AG09319 (cell line): Measurements from ENCODE around the gene TTC38.

Source experiments
- DNase-seq: peaks from one replicate; pipeline ENCODE4 v3.0.0-alpha.2; 2010; ENCODE audit warnings: low read depth; ENCODE audit errors: extremely low read depth
- TF ChIP-seq, protein P1 (sequence below): IDR thresholded peaks from 2 replicates; pipeline ENCODE4 v1.5.1; 2011; ENCODE audit warnings: low read depth, mild to moderate bottlenecking, inconsistent platforms, low read length, moderate library complexity

The TTC38 gene

DNA sequence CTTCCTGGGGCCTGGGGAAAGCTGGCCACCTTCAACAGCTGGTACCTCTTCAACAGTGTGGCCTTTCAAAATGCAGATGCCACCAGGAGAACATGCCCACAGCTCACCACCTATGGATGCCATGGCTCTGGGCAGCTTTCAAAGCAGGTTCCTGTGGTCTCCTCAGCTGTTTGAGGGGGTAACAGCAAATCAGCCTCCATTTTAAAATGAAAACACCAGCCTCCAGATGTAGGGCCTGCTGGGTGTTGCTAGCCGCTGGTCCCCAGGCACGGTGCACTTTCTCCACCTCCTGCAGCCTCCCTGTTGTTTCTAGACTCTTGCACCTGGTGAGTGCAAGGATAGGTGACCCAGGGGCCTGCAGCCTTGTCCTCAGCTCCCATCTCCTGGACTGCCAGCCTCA lies 27.7 kb upstream of the TTC38 start:
- no peak for DNase-seq
- TF ChIP-seq, protein P1, sequence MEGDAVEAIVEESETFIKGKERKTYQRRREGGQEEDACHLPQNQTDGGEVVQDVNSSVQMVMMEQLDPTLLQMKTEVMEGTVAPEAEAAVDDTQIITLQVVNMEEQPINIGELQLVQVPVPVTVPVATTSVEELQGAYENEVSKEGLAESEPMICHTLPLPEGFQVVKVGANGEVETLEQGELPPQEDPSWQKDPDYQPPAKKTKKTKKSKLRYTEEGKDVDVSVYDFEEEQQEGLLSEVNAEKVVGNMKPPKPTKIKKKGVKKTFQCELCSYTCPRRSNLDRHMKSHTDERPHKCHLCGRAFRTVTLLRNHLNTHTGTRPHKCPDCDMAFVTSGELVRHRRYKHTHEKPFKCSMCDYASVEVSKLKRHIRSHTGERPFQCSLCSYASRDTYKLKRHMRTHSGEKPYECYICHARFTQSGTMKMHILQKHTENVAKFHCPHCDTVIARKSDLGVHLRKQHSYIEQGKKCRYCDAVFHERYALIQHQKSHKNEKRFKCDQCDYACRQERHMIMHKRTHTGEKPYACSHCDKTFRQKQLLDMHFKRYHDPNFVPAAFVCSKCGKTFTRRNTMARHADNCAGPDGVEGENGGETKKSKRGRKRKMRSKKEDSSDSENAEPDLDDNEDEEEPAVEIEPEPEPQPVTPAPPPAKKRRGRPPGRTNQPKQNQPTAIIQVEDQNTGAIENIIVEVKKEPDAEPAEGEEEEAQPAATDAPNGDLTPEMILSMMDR: no peak

DNA sequence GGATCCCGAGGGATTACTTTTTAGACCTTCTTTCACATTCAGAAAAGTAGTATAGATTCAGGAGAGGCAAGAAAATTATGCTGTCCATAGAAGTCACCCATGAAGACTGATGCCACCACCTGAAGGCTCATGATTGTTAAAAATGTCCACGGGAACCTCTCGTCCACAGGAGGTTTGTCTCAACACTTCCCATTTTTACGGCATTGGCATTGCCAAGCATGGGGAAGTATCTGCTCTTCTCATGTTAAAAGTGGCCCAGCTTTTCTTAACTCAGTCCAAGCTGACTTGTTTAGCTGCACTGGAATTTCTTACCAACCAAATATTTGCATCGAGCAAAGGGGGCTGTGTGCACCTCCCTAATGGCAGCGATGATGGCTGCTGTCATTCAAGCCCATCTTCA lies 27.3 kb upstream of the TTC38 start:
- TF ChIP-seq, protein P1: no peak
- DNase-seq: no peak

DNA sequence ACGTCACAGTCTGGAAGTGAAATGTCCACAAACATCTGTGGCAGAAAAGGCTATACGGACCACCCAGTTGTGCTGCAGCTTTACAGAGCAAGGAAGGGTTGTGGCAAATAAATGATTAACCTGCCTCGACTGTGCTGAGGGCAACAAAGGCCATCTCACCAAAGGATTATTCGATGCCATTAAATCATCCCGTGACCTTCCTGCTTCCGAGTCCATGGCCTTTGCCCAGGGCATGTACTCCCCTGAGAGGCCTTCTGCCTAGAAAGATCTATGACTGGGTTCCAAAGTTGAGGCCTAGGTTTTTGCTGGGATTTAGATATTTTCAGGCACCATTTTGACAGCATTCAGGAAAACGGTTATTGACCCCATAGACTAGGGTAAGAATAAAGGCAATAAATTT lies 26.9 kb upstream of the TTC38 start:
- DNase-seq: no peak
- TF ChIP-seq, protein P1: no peak

DNA sequence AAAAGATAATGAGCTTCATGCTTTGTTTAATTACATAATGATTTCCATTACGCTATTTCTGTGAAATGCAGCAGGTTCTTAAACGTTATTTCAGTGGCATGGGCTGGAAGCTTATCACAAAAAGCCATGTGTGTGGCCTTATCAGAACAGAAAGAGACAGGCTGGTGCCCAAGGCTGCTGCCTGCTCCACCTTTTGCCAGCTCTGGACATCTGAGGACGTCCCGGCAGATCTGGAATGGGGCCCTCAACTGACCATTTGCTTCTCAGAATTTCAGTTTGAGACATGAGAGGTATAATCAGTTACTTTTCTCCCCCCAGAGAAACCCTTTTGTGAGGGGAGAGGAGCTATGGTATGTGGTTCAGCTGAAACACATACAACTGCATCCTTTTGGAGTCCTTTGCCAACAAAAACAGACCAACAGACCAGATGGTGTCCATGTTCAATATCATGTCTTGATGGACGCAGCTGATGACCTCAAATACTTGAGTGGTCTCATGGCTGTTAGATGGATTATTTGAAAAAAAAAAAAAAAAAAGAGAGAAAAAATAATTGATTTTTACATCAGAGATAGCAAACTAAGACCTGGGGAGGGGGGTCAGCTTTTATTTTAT lies 26.3 kb upstream of the TTC38 start:
- TF ChIP-seq, protein P1: no peak
- DNase-seq: no peak

DNA sequence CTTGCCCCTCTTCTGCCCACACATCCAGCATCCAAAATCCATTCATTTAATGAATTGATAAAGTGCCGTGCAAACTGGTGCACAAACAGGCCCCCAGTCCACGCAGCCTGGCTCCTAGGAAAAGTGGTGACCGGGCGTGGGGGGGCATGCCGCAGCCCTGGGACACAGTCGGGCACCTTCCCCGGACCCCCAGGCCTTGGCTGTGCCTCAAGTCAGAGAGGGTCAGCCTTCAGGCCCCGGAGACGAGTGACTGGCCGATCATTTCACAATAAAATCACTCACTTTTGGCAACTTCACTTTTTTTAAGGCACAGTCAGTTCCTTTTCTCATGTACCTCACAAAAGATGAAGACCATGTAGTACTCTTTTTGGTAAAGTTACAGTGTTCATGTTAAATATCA lies 25.7 kb upstream of the TTC38 start:
- DNase-seq: no peak
- TF ChIP-seq, protein P1: no peak

GRCh38 chr22:46244771-46245170 lies 23.0 kb upstream of the TTC38 start:
- DNase-seq: no peak
- TF ChIP-seq, protein P1: no peak

- TF ChIP-seq, protein P1: no peak
Measured at GRCh38 chr22:46245511-46245910, 22.3 kb upstream of the TTC38 start.

More at GRCh38 chr22:46245511-46245910, 22.3 kb upstream of the TTC38 start:
- no peak for DNase-seq
